ENCODE data around the gene GGT5.

- no peak for TF ChIP-seq POLR2A (IDR thresholded peaks at IDR 0.05; ENCODE audit: low read length)
- no peak for TF ChIP-seq GATA1 (IDR thresholded peaks at IDR 0.05; ENCODE audit: low read depth, low read length)
These were observed 12.2 kb downstream of the GGT5 start for GRCh38 chr22:24232725-24233124.

Measured in erythroblast (primary cell).